Left hindlimb (tissue), 1 donor: ENCODE data around the gene CNNM4.

Source experiments
- DNase-seq: peaks from one replicate; pipeline ENCODE4 v3.0.0-alpha.2; 2018

Gene CNNM4

DNA sequence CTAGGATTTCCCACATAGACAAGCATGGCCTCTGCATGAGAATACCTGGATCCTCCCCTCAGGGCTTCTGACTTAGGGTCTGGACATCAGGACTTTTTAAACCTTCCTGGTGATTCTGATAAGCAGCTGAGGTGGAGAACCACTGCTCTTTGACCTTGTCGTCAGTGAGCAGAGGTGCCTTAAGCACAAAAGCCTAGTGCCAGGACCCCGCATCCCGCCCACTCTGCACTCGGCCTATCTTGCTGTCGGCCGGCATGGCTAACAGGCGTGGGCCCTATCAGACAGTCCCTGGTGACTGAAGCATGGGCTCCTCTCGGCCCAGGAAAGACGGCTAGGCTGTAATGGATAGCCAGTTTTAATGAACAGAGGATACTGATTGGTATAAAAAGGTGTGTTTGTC, 76.9 kb downstream of the CNNM4 start:
- no peak for DNase-seq

GRCh38 chr2:96838345-96839292, 77.9 kb downstream of the CNNM4 start:
- DNase-seq = peak; percentile 26

- peak; percentile 69 for DNase-seq
Measured at GRCh38 chr2:96839293-96839874, 78.7 kb downstream of the CNNM4 start.

GRCh38 chr2:96839875-96840850, 79.5 kb downstream of the CNNM4 start:
- peak; percentile 36 for DNase-seq

- DNase-seq = peak; percentile 28
Measured at GRCh38 chr2:96841701-96842495, 81.2 kb downstream of the CNNM4 start.

GRCh38 chr2:96842600-96842999, 81.9 kb downstream of the CNNM4 start:
- peak; percentile 30 for DNase-seq

DNA sequence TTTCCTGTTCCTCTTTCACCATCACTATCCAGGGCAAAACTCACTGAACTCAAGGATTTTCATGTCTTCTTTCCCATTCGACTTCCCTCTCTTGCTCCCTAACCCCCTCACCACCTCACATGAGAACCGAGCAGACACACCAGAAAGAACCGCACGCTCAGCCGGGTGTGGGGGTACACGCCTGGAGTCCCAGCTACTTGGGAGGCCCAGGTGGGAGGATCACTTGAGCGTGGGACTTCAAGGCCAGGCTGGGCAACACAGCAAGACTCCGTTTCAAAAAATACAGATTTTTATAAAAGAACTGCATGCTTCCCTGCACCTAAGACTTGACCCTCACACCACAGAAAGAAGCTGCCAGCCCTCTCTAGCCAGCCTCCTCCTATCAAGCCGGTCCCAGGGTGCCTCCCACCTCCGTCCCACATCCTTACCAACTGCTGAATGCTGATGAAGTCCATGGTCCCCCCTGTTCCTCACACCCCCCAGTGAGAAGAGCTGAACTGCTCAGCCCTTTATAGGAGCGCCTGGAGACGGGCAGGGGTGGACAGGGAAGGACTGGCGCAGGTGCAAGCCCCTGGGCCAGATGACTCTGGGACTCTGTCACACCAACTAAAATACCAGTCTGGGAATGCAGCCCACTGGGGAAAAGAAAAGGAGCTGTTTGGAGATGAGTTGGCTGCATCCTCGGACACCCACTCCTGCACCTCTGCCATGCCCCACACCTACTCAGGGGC, 83.0 kb downstream of the CNNM4 start, which contains the start of gene ANKRD23:
Gene ANKRD23 (minus strand): TSS at position 484 of the 731 bp plus-strand sequence. CDS start 29 bp downstream, at position 455.
- peak; percentile 39 for DNase-seq

DNA sequence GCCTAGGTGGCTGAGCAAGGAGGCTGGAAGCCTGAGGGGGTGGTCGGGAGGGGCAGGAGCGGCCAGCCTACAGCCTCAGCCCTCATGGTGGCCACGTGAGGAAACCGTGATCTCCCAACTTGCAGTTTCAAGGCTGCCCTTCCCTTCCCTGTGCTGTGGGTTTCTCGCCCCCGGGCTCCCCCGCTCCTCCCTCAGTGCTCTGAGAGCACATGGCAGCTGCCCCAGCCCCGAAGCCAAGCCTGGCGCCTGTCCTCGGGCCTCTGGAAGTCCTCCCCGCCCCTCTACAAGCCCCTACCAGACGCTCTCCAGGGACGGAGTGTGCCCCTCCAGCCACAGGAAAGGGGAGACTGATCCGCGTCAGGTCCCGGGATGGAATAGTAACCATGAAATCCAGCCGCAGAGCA, 83.7 kb downstream of the CNNM4 start:
- peak; percentile 14 for DNase-seq

DNA sequence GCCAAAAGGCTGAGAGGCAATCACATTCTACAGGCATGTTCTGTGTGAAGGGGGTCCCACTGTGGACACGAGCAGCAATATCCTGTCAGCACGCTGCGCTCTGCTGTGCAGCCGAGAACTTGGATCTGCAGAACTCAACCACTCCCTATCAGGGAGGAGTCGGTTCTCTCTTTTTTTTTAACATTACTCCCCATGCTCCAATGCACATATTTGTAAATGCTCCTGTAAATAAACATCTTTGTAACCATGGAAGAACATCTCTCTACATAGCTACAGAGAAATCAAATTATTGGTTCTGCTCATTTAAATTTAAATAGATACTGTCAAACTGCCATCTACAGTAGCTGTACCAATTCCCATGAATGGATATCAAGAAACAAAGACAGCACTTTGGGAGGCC, 86.1 kb downstream of the CNNM4 start:
- DNase-seq = peak; percentile 7

DNA sequence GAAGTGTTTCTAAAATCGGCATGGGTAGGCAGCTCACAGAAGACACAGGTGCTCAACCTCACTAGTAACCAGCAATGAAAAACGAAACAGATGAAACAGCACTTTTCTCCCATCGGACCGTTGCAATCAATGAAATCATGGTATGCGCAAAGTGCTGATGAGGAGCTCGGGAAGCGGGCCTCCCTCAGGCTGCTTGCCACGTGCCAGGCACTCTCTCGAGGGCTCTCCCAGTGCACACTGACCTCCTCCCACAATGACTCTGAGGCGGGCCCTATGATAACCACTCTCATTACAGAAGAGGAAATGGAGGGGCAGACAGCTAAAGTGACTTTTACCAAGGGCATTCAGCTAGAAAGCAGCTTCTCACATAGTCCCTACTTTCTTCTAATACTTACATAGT, 86.9 kb downstream of the CNNM4 start:
- no peak for DNase-seq

GRCh38 chr2:96848264-96848663, 87.6 kb downstream of the CNNM4 start:
- DNase-seq = no peak

GRCh38 chr2:96852667-96853066, 92.0 kb downstream of the CNNM4 start:
- no peak for DNase-seq

DNA sequence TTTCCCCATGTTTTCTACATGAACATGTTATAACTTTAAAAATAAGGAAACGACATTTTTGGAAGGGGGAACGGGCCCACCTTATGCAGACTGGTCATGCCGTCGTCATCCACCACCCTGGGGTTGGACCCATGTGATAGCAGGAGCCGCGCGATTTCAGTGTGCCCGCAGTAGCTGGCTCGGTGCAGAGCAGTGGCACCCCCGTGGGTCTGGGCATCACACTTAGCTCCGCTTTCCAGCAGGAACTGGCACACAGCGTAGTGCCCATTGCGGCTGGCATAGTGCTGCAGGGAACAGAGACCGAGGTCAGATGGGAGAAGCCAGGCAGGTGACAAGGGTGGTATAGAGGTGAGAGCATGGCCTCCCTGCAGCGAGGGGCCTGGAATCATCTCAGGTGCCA, 92.6 kb downstream of the CNNM4 start:
- no peak for DNase-seq

- no peak for DNase-seq
Measured at GRCh38 chr2:96856776-96857666, 96.3 kb downstream of the CNNM4 start.

- DNase-seq = peak; percentile 98
Measured at GRCh38 chr2:96857667-96858372, 97.1 kb downstream of the CNNM4 start, which contains the start of gene ANKRD39. Gene ANKRD39, minus strand, starts transcription at chr2:96858016. Its CDS starts 29 bp downstream, at chr2:96857987.

GRCh38 chr2:96859099-96859649, 98.5 kb downstream of the CNNM4 start:
- DNase-seq = no peak

DNA sequence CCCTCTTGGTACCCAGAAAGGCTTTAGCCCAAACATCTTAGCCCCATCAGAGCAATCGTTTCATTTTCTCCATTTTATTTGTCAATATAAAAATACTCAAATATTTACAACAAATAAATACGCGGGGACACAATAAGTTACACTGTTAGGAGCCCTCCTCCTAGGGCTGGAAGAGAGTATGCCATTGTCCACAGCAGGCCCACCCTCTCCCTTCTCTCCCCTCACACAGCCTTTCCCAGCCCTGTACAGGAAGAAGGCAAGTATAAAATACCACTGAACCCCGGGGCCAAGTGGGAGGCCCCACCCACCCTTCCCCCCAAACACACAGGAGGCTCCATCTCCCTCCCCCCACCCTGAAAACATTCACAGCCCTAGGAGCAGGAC, 99.0 kb downstream of the CNNM4 start:
- DNase-seq = no peak

GRCh38 chr2:96860065-96861029, 99.6 kb downstream of the CNNM4 start:
- DNase-seq = no peak
